Bladder microvascular endothelial cell (primary cell): ENCODE measurements around the gene GADL1. TPM values are rescaled to one million over a fixed set of nuclear protein-coding genes. Genes with fewer than 3 reads are reported as not detected.

Source experiments
- total RNA-seq: library from RNA; depleted of rRNA; stranded (reverse); fragments of >200 nt; gene quantifications from 2 replicates; pipeline ENCODE4 v1.2.3, GENCODE V29; 2014

GADL1 gene
- under 0.01 TPM in 1 of 2 replicates, not detected in the other for total RNA-seq

GRCh38 chr3:30894521-30895251, at the start of gene GADL1:
TSS of gene GADL1 (minus strand) at chr3:30894661. CDS start at chr3:30894614, 47 bp downstream.

